ENCODE measurements around the gene TMEM35B. TPM values are rescaled to one million over a fixed set of nuclear protein-coding genes. Genes with fewer than 3 reads are reported as not detected.
"Not testable (repeated sequence)": the region's sequence is repeated elsewhere in the genome, so short reads cannot be mapped to it uniquely, and the experiment has no call there.

The TMEM35B gene
- total and polyA plus RNA-seq, 4 donors = 31.3 to 68.4 (median 42.9) TPM

GRCh38 chr1:34970220-34970735, 14.9 kb downstream of the TMEM35B start:
- WGBS, 2 donors = 89 to 93% methylated on average over 5 of the region's 5 CpGs
- no peaks in the 10 kb centered on the region for H3K27me3 ChIP-seq (ENCODE audit: control insufficient read depth in 3 of 3, insufficient read depth in 3 of 3, low read length in 2 of 3)
- H3K4me1 ChIP-seq (ENCODE audit: control insufficient read depth in 5 of 5, insufficient read depth in 5 of 5, low read length in 5 of 5) = peaks cover 0 to 5% (median 0%) of the 10 kb centered on the region in 5 donors
- H3K9me3 ChIP-seq (ENCODE audit: control insufficient read depth in 4 of 4, insufficient read depth in 3 of 4, low read length in 3 of 4) = peaks cover 0 to 2% (median 0%) of the 10 kb centered on the region in 4 donors
- DNase-seq = no peak
- no peak overlapping the region for H3K9ac ChIP-seq (ENCODE audit: insufficient read depth in 1 of 2, low read length in 2 of 2)
- no peak for ATAC-seq (ENCODE audit: insufficient read depth, low FRiP score)
- H3K27ac ChIP-seq (ENCODE audit: low read depth in 1 of 2, low read length in 1 of 2) = no peak overlapping the region
- H3K36me3 ChIP-seq (ENCODE audit: control insufficient read depth in 4 of 4, insufficient read depth in 4 of 4, low read length in 4 of 4) = no peaks in the 10 kb centered on the region
- no peak for TF ChIP-seq CTCF (IDR thresholded peaks at IDR 0.05; ENCODE audit: control extremely low read depth, extremely low read depth)
- H3K4me3 ChIP-seq = no peak overlapping the region

DNA sequence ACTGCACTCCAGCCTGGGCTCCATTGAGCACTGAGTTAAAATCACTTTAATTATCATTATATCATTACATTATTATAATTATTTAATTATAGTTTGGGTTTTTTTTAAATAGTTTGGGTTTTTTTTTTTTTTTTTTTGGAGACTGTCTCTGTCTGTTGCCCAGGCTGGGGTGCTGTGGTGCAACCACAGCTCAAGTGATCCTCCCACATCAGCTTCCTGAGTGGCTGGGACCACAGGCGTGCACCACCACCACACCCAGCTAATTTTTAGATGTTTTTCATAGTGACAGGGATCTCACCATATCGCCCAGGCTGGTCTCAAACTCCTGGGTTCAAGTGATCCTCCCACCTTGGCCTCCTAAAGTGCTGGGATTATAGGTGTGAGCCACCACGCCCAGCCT, 16.9 kb downstream of the TMEM35B start:
- H3K4me1 ChIP-seq (ENCODE audit: control insufficient read depth in 5 of 5, insufficient read depth in 5 of 5, low read length in 5 of 5); H3K27me3 ChIP-seq (ENCODE audit: control insufficient read depth in 3 of 3, insufficient read depth in 3 of 3, low read length in 2 of 3); H3K36me3 ChIP-seq (ENCODE audit: control insufficient read depth in 4 of 4, insufficient read depth in 4 of 4, low read length in 4 of 4); H3K27ac ChIP-seq (ENCODE audit: low read depth in 1 of 2, low read length in 1 of 2); ATAC-seq (ENCODE audit: insufficient read depth, low FRiP score); H3K9ac ChIP-seq (ENCODE audit: insufficient read depth in 1 of 2, low read length in 2 of 2); H3K4me3 ChIP-seq; DNase-seq; H3K9me3 ChIP-seq (ENCODE audit: control insufficient read depth in 4 of 4, insufficient read depth in 3 of 4, low read length in 3 of 4): not testable (repeated sequence)
- WGBS, 2 donors = 80 to 90% methylated on average over 3 of the region's 3 CpGs

- H3K9ac ChIP-seq (ENCODE audit: insufficient read depth in 1 of 2, low read length in 2 of 2); H3K27me3 ChIP-seq (ENCODE audit: control insufficient read depth in 3 of 3, insufficient read depth in 3 of 3, low read length in 2 of 3); H3K4me1 ChIP-seq (ENCODE audit: control insufficient read depth in 5 of 5, insufficient read depth in 5 of 5, low read length in 5 of 5); H3K27ac ChIP-seq (ENCODE audit: low read depth in 1 of 2, low read length in 1 of 2); H3K4me3 ChIP-seq; DNase-seq; H3K9me3 ChIP-seq (ENCODE audit: control insufficient read depth in 4 of 4, insufficient read depth in 3 of 4, low read length in 3 of 4); H3K36me3 ChIP-seq (ENCODE audit: control insufficient read depth in 4 of 4, insufficient read depth in 4 of 4, low read length in 4 of 4); ATAC-seq (ENCODE audit: insufficient read depth, low FRiP score): not testable (repeated sequence)
- WGBS, 2 donors = 96 to 100% methylated on average over 3 to 18 of the region's 36 CpGs
Measured at GRCh38 chr1:34967672-34968071, 17.5 kb downstream of the TMEM35B start.

- no peaks in the 10 kb centered on the region for H3K36me3 ChIP-seq (ENCODE audit: control insufficient read depth in 4 of 4, insufficient read depth in 4 of 4, low read length in 4 of 4)
- no peak overlapping the region for H3K9ac ChIP-seq (ENCODE audit: insufficient read depth in 1 of 2, low read length in 2 of 2)
- ATAC-seq (ENCODE audit: insufficient read depth, low FRiP score) (no peak), DNase-seq (no peak)
- H3K4me3 ChIP-seq = no peak overlapping the region
- no peaks in the 10 kb centered on the region for H3K27me3 ChIP-seq (ENCODE audit: control insufficient read depth in 3 of 3, insufficient read depth in 3 of 3, low read length in 2 of 3)
- H3K4me1 ChIP-seq (ENCODE audit: control insufficient read depth in 5 of 5, insufficient read depth in 5 of 5, low read length in 5 of 5) = no peaks in the 10 kb centered on the region
- H3K27ac ChIP-seq (ENCODE audit: low read depth in 1 of 2, low read length in 1 of 2) = no peak overlapping the region
- 90 to 91% methylated on average over 2 of the region's 2 CpGs for WGBS, 2 donors
- H3K9me3 ChIP-seq (ENCODE audit: control insufficient read depth in 4 of 4, insufficient read depth in 3 of 4, low read length in 3 of 4) = peaks cover 0 to 2% (median 0%) of the 10 kb centered on the region in 4 donors
- no peak for TF ChIP-seq CTCF (IDR thresholded peaks at IDR 0.05; ENCODE audit: control extremely low read depth, extremely low read depth)
Measured at GRCh38 chr1:34965597-34965996, 19.6 kb downstream of the TMEM35B start.

Measured in lung (tissue), 12 donors.